B cell (primary cell): ENCODE data around the gene ETV2. TPM values are rescaled to one million over a fixed set of nuclear protein-coding genes. Genes with fewer than 3 reads are reported as not detected.

Experiments
- ATAC-seq: fragments of 200-7000 bp; cut with Tn5 transposase; one replicate; pipeline ENCODE4 v1.10.0; 2021; ENCODE audit warnings: low read depth, mild to moderate bottlenecking, moderate number of reproducible peaks, moderate library complexity
- CTCF ChIA-PET: fragments of 350-600 bp; sonication (Branson Sonifier 250); formaldehyde crosslinking; loops from one replicate; lab custom pipeline; 2021; ENCODE audit warnings: antibody characterized with exemption, inconsistent platforms; lab: Charles Lee
- POLR2A ChIA-PET: fragments of 350-600 bp; sonication (Branson Sonifier 250); formaldehyde crosslinking; loops from one replicate; lab custom pipeline; 2021; ENCODE audit warnings: antibody characterized with exemption; lab: Charles Lee
- DNase-seq: peaks from one replicate; pipeline ENCODE4 v3.0.0; 2013
- H2AFZ ChIP-seq: 2 replicates; pipeline ENCODE4 v1.6.1; 2012; ENCODE audit warnings: mild to moderate bottlenecking, low read depth, low read length; ENCODE audit not compliant: insufficient read depth, poor library complexity, severe bottlenecking
- H3K27ac ChIP-seq, 2 donors: 1 replicate in 1 of 2; 2 replicates in 1 of 2; pipeline ENCODE4 v1.5.1; 2012 to 2013; ENCODE audit warnings: low read length in 2 of 2, mild to moderate bottlenecking in 2 of 2, moderate library complexity in 1 of 2
- H3K27me3 ChIP-seq, 4 experiments: fragments of 200-600 bp in 1 of 4; sonication (generic) in 1 of 4; replicated peaks in 1 of 4; 1 replicate in 2 of 4; 2 replicates in 2 of 4; pipeline versions ENCODE4 v1.6.1 to v1.7.0; 2013 to 2016; ENCODE audit warnings: low read length in 3 of 4, mild to moderate bottlenecking in 2 of 4, mixed read lengths in 1 of 4, moderate library complexity in 1 of 4; ENCODE audit not compliant: insufficient read depth in 4 of 4, control insufficient read depth in 3 of 4; ENCODE audit errors: control extremely low read depth in 1 of 4
- H3K36me3 ChIP-seq, 2 experiments: replicated peaks in 1 of 2; 1 replicate in 1 of 2; 2 replicates in 1 of 2; pipeline versions ENCODE4 v1.6.1 to v1.7.1; 2013; ENCODE audit warnings: low read length in 1 of 2; ENCODE audit not compliant: insufficient read depth in 2 of 2, control insufficient read depth in 1 of 2; ENCODE audit errors: control extremely low read depth in 1 of 2, extremely low read depth in 1 of 2
- H3K4me1 ChIP-seq, 2 donors: fragments of 200-600 bp in 1 of 2; sonication (generic) in 1 of 2; 1 replicate in 1 of 2; 2 replicates in 1 of 2; pipeline versions ENCODE4 v1.5.1 to v1.6.1; 2013 to 2017; ENCODE audit warnings: low read length in 2 of 2; ENCODE audit not compliant: control insufficient read depth in 2 of 2, insufficient read depth in 2 of 2
- H3K4me2 ChIP-seq: replicated peaks from 2 replicates; pipeline ENCODE3; 2012; ENCODE audit warnings: mild to moderate bottlenecking, low read depth, low read length; ENCODE audit not compliant: poor library complexity, severe bottlenecking
- H3K4me3 ChIP-seq, 5 experiments: fragments of 200-600 bp in 1 of 5; sonication (generic) in 1 of 5; 1 replicate in 3 of 5; 2 replicates in 2 of 5; pipeline versions ENCODE4 v1.5.1 to v1.7.0; 2011 to 2016; ENCODE audit warnings: low read length in 4 of 5, mild to moderate bottlenecking in 4 of 5, low read depth in 2 of 5, control low read depth in 1 of 5, moderate library complexity in 1 of 5; ENCODE audit not compliant: insufficient read depth in 1 of 5; ENCODE audit errors: control extremely low read depth in 1 of 5, extremely low read depth in 1 of 5
- H3K79me2 ChIP-seq: fragments of 200-600 bp; sonication (generic); one replicate; pipeline ENCODE4 v1.6.0; 2016; ENCODE audit warnings: low read length; ENCODE audit not compliant: control insufficient read depth, insufficient read depth
- H3K9ac ChIP-seq: fragments of 200-600 bp; sonication (generic); 2 replicates; pipeline ENCODE4 v1.6.1; 2017; ENCODE audit warnings: mild to moderate bottlenecking, low read length, moderate library complexity
- H3K9me3 ChIP-seq, 3 donors: one replicate each; pipeline versions ENCODE4 v1.6.1 to v1.7.1; 2013; ENCODE audit warnings: low read length in 2 of 3; ENCODE audit not compliant: control insufficient read depth in 2 of 3, insufficient read depth in 1 of 3; ENCODE audit errors: control extremely low read depth in 1 of 3
- H4K20me1 ChIP-seq: 2 replicates; pipeline ENCODE4 v1.6.0; 2012; ENCODE audit warnings: mild to moderate bottlenecking, low read length; ENCODE audit not compliant: insufficient read depth, control insufficient read depth, poor library complexity, severe bottlenecking
- H3K27ac Mint-ChIP-seq: one replicate; pipeline ENCODE4 v1.8.0; 2021; ENCODE audit warnings: mixed read lengths
- H3K27me3 Mint-ChIP-seq: one replicate; pipeline ENCODE4 v1.8.0; 2021; ENCODE audit warnings: mixed read lengths
- H3K4me1 Mint-ChIP-seq: one replicate; pipeline ENCODE4 v1.8.0; 2021; ENCODE audit warnings: mixed read lengths
- H3K4me3 Mint-ChIP-seq: one replicate; pipeline ENCODE4 v1.8.0; 2021; ENCODE audit warnings: mixed read lengths
- H3K9me3 Mint-ChIP-seq: one replicate; pipeline ENCODE4 v1.8.0; 2022; ENCODE audit warnings: mixed read lengths; ENCODE audit not compliant: insufficient read depth
- CTCF ChIP-seq: fragments of 200-600 bp; IDR thresholded peaks from one replicate; pipeline ENCODE4 v1.8.0; 2022; ENCODE audit warnings: antibody characterized with exemption, mild to moderate bottlenecking
- EZH2 ChIP-seq: IDR thresholded peaks from 2 replicates; pipeline ENCODE4 v1.6.1; 2012; ENCODE audit warnings: borderline replicate concordance, low read depth, mild to moderate bottlenecking, moderate library complexity, low read length; ENCODE audit not compliant: insufficient read depth, poor library complexity, severe bottlenecking
- WGBS: methylation state at CpG from one replicate; pipeline ENCODE4 v1.1.5; 2013; ENCODE audit warnings: missing lambda C conversion rate; ENCODE audit not compliant: insufficient coverage; 5-methylcytosine and 5-hydroxymethylcytosine counted together
- intact Hi-C: fragments of 100-400 bp; cut with micrococcal nuclease; formaldehyde crosslinking; loops from one replicate; pipeline ENCODE4 v1.10.0; 2022
- polyA plus RNA-seq: library from polyadenylated mRNA; depleted of rRNA; stranded (reverse); fragments of >200 nt; gene quantifications from 2 replicates; pipeline ENCODE4 v1.2.3, GENCODE V29; 2012
- total RNA-seq, 2 donors: library from RNA; stranded (reverse); fragments of 120-200 nt in 1 of 2; gene quantifications; 1 replicate in 1 of 2; 2 replicates in 1 of 2; pipeline versions ENCODE4 v1.2.3 to v1.2.4, GENCODE V29; 2013 to 2022

The ETV2 gene
- total and polyA plus RNA-seq, 2 donors (not counting 1 experiment from before 2014, with no cell fraction given): 0.42 to 0.49 TPM

GRCh38 chr19:35642798-35643254, 1.3 kb downstream of the ETV2 start:
- Histone ChIP-seq H3K79me2 (peaks cover 5% of the 10 kb centered on the region), H3K9me3 (peaks cover 0 to 5% (median 0%) of the 10 kb centered on the region in 3 donors), H3K27me3 (no peaks in the 10 kb centered on the region), H3K4me2 (peak overlapping the region; percentile 100), H3K4me3 (peak overlapping the region; percentile 53 to 91 (median 79)), H3K9ac (peak overlapping the region; percentile 85), H2AFZ (peak overlapping the region; percentile 97), H3K4me1 (peaks cover 17 to 43% of the 10 kb centered on the region in 2 donors), H3K36me3 (peaks cover 0 to 5% of the 10 kb centered on the region in 2 experiments), H4K20me1 (no peaks in the 10 kb centered on the region), H3K27ac (peak overlapping the region in 1 of 2 donors; percentile 55)
- Mint-ChIP-seq H3K4me1 (peaks cover 32% of the 10 kb centered on the region), H3K9me3 (no peaks in the 10 kb centered on the region), H3K27me3 (no peaks in the 10 kb centered on the region), H3K4me3 (peak overlapping the region; percentile 94), H3K27ac (peak overlapping the region; percentile 83)
- POLR2A ChIA-PET: interaction anchor here (0.6 to 0.7 kb wide), 6 partner anchors 61 to 502 kb away, joined by 3 to 12 read pairs (median 6); partner anchors contain the start of gene U2AF1L4
- no peak for ATAC-seq
- intact Hi-C loops: loop anchor here (1.0 to 10.0 kb wide), 3 partner anchors 98 to 1952 kb away; partner anchors contain the start of genes OVOL3, POLR2I, TBCB and TMEM147
- CTCF ChIA-PET: no interaction called here
- TF ChIP-seq CTCF: no peak
- TF ChIP-seq EZH2: no peak
- DNase-seq: no peak
- 53% methylated on average over 14 of the region's 15 CpGs for WGBS
